ENCODE results near the gene MED13L. TPM values are rescaled to one million over a fixed set of nuclear protein-coding genes. Genes with fewer than 3 reads are reported as not detected.

The MED13L gene
- total and polyA plus RNA-seq, 2 experiments from 2014 or later, result 11.7 to 88.7 TPM

GRCh38 chr12:116246490-116247179 is 30.9 kb downstream of the MED13L start:
- 57 to 82% methylated on average over 2 to 5 of the region's 5 CpGs for WGBS, 2 experiments (ENCODE audit: low coverage in 1 of 2, low lambda C conversion rate in 2 of 2, missing lambda C conversion rate in 2 of 2)
- Histone ChIP-seq H3K9me3 (ENCODE audit: low read depth) (no peaks in the 10 kb centered on the region), H3K4me3 (no peak overlapping the region), H3K36me3 (ENCODE audit: low read depth) (no peaks in the 10 kb centered on the region), H3F3A (ENCODE audit: insufficient read depth) (no peaks in the 10 kb centered on the region), H3K4me2 (ENCODE audit: unreplicated experiment) (no peak overlapping the region), H3K27ac (no peak overlapping the region), H4K20me1 (ENCODE audit: insufficient read depth) (peaks cover 64% of the 10 kb centered on the region), H2AFZ (no peak overlapping the region), H3K4me1 (ENCODE audit: insufficient read depth) (peaks cover 26% of the 10 kb centered on the region), H3K9me2 (ENCODE audit: insufficient read depth) (no peaks in the 10 kb centered on the region), H3K9ac (no peak overlapping the region), H3K79me2 (ENCODE audit: insufficient read depth) (peaks cover 99% of the 10 kb centered on the region), H3K27me3 (replicated peaks; ENCODE audit: insufficient read depth) (no peaks in the 10 kb centered on the region)
- DNase-seq, result no peak
- in situ Hi-C loops (cut with MboI), result loop anchor here (25.0 kb wide), 1 partner anchor 234 kb away; no protein-coding TSS in a partner anchor
- no peak for TF ChIP-seq EZH2 (IDR thresholded peaks at IDR 0.05; ENCODE audit: insufficient read depth, poor library complexity, severe bottlenecking)
- no peak for TF ChIP-seq EZH2phosphoT487 (IDR thresholded peaks at IDR 0.05; ENCODE audit: insufficient read depth, low read depth)

GRCh38 chr12:116245189-116245588 is 32.3 kb downstream of the MED13L start:
- in situ Hi-C loops (cut with MboI), result loop anchor here (25.0 kb wide), 1 partner anchor 233 kb away; no protein-coding TSS in a partner anchor
- H3K79me2 ChIP-seq (ENCODE audit: insufficient read depth), result peaks cover 99% of the 10 kb centered on the region
- H4K20me1 ChIP-seq (ENCODE audit: insufficient read depth), result peaks cover 70% of the 10 kb centered on the region
- H3K4me3 ChIP-seq, result no peak overlapping the region
- H3F3A ChIP-seq (ENCODE audit: insufficient read depth), result no peaks in the 10 kb centered on the region
- H3K4me1 ChIP-seq (ENCODE audit: insufficient read depth), result peaks cover 26% of the 10 kb centered on the region
- H3K9ac ChIP-seq, result no peak overlapping the region
- H2AFZ ChIP-seq, result no peak overlapping the region
- no peaks in the 10 kb centered on the region for H3K9me2 ChIP-seq (ENCODE audit: insufficient read depth)
- no peak for DNase-seq
- TF ChIP-seq EZH2phosphoT487 (IDR thresholded peaks at IDR 0.05; ENCODE audit: insufficient read depth, low read depth) (no peak), EZH2 (IDR thresholded peaks at IDR 0.05; ENCODE audit: insufficient read depth, poor library complexity, severe bottlenecking) (no peak)
- H3K4me2 ChIP-seq (ENCODE audit: unreplicated experiment), result no peak overlapping the region
- no peak overlapping the region for H3K27ac ChIP-seq
- H3K27me3 ChIP-seq (replicated peaks; ENCODE audit: insufficient read depth), result no peaks in the 10 kb centered on the region
- no peaks in the 10 kb centered on the region for H3K36me3 ChIP-seq (ENCODE audit: low read depth)
- H3K9me3 ChIP-seq (ENCODE audit: low read depth), result no peaks in the 10 kb centered on the region
- WGBS, 2 experiments (ENCODE audit: low coverage in 1 of 2, low lambda C conversion rate in 2 of 2, missing lambda C conversion rate in 2 of 2), result 78 to 84% methylated on average over 2 of the region's 2 CpGs

GRCh38 chr12:116244474-116245090 is 32.9 kb downstream of the MED13L start:
- H3K4me2 ChIP-seq (ENCODE audit: unreplicated experiment), result no peak overlapping the region
- no peak for TF ChIP-seq EZH2 (IDR thresholded peaks at IDR 0.05; ENCODE audit: insufficient read depth, poor library complexity, severe bottlenecking)
- no peak for TF ChIP-seq EZH2phosphoT487 (IDR thresholded peaks at IDR 0.05; ENCODE audit: insufficient read depth, low read depth)
- 98% methylated on average over 6 of the region's 6 CpGs for WGBS, 2 experiments (ENCODE audit: low coverage in 1 of 2, low lambda C conversion rate in 2 of 2, missing lambda C conversion rate in 2 of 2)
- H3K9ac ChIP-seq, result no peak overlapping the region
- peaks cover 99% of the 10 kb centered on the region for H3K79me2 ChIP-seq (ENCODE audit: insufficient read depth)
- peaks cover 72% of the 10 kb centered on the region for H4K20me1 ChIP-seq (ENCODE audit: insufficient read depth)
- no peak overlapping the region for H2AFZ ChIP-seq
- no peak overlapping the region for H3K27ac ChIP-seq
- no peaks in the 10 kb centered on the region for H3K9me3 ChIP-seq (ENCODE audit: low read depth)
- in situ Hi-C loops (cut with MboI), result loop anchor here (25.0 kb wide), 1 partner anchor 232 kb away; no protein-coding TSS in a partner anchor
- no peaks in the 10 kb centered on the region for H3F3A ChIP-seq (ENCODE audit: insufficient read depth)
- H3K9me2 ChIP-seq (ENCODE audit: insufficient read depth), result no peaks in the 10 kb centered on the region
- no peak overlapping the region for H3K4me3 ChIP-seq
- H3K4me1 ChIP-seq (ENCODE audit: insufficient read depth), result peaks cover 26% of the 10 kb centered on the region
- H3K36me3 ChIP-seq (ENCODE audit: low read depth), result no peaks in the 10 kb centered on the region
- no peak for DNase-seq
- H3K27me3 ChIP-seq (replicated peaks; ENCODE audit: insufficient read depth), result no peaks in the 10 kb centered on the region

GRCh38 chr12:116244001-116244400 is 33.5 kb downstream of the MED13L start:
- no peaks in the 10 kb centered on the region for H3K27me3 ChIP-seq (replicated peaks; ENCODE audit: insufficient read depth)
- DNase-seq, result no peak
- in situ Hi-C loops (cut with MboI), result loop anchor here (25.0 kb wide), 1 partner anchor 232 kb away; no protein-coding TSS in a partner anchor
- no peaks in the 10 kb centered on the region for H3F3A ChIP-seq (ENCODE audit: insufficient read depth)
- H3K9me3 ChIP-seq (ENCODE audit: low read depth), result no peaks in the 10 kb centered on the region
- WGBS, 2 experiments (ENCODE audit: low coverage in 1 of 2, low lambda C conversion rate in 2 of 2, missing lambda C conversion rate in 2 of 2), result 50 to 53% methylated on average over 2 of the region's 2 CpGs
- no peaks in the 10 kb centered on the region for H3K36me3 ChIP-seq (ENCODE audit: low read depth)
- no peaks in the 10 kb centered on the region for H3K9me2 ChIP-seq (ENCODE audit: insufficient read depth)
- no peak overlapping the region for H3K4me2 ChIP-seq (ENCODE audit: unreplicated experiment)
- no peak overlapping the region for H2AFZ ChIP-seq
- no peak overlapping the region for H3K9ac ChIP-seq
- H3K27ac ChIP-seq, result no peak overlapping the region
- H3K79me2 ChIP-seq (ENCODE audit: insufficient read depth), result peaks cover 99% of the 10 kb centered on the region
- TF ChIP-seq EZH2 (IDR thresholded peaks at IDR 0.05; ENCODE audit: insufficient read depth, poor library complexity, severe bottlenecking) (no peak), EZH2phosphoT487 (IDR thresholded peaks at IDR 0.05; ENCODE audit: insufficient read depth, low read depth) (no peak)
- peaks cover 69% of the 10 kb centered on the region for H4K20me1 ChIP-seq (ENCODE audit: insufficient read depth)
- peaks cover 26% of the 10 kb centered on the region for H3K4me1 ChIP-seq (ENCODE audit: insufficient read depth)
- H3K4me3 ChIP-seq, result no peak overlapping the region
